Mesendoderm (in vitro differentiated cells): ENCODE measurements around the gene ERCC4. TPM values are rescaled to one million over a fixed set of nuclear protein-coding genes. Genes with fewer than 3 reads are reported as not detected.

ENCODE experiments used
- DNase-seq: peaks from one replicate; pipeline ENCODE4 v3.0.0; 2013
- H2AK5ac ChIP-seq: 2 replicates; pipeline ENCODE4 v1.6.1; 2013; ENCODE audit warnings: low read length, inconsistent platforms
- H2BK120ac ChIP-seq: 2 replicates; pipeline ENCODE4 v1.6.1; 2013; ENCODE audit warnings: low read depth, mild to moderate bottlenecking, low read length, moderate library complexity, mixed read lengths
- H2BK15ac ChIP-seq: replicated peaks from 2 replicates; pipeline ENCODE4 v1.6.1; 2013; ENCODE audit warnings: low read depth, mild to moderate bottlenecking, moderate library complexity
- H2BK5ac ChIP-seq: 2 replicates; pipeline ENCODE4 v1.6.1; 2013; ENCODE audit warnings: low read length, inconsistent platforms
- H3K18ac ChIP-seq: 2 replicates; pipeline ENCODE4 v1.6.1; 2013; ENCODE audit warnings: mild to moderate bottlenecking, low read length, mixed read lengths
- H3K23ac ChIP-seq: one replicate; pipeline ENCODE4 v1.6.1; 2013; ENCODE audit warnings: low read length
- H3K27ac ChIP-seq: 2 replicates; pipeline ENCODE4 v1.5.1; 2013; ENCODE audit warnings: low read depth, mild to moderate bottlenecking, inconsistent platforms, low read length, moderate library complexity
- H3K27me3 ChIP-seq: 2 replicates; pipeline ENCODE4 v1.6.1; 2013; ENCODE audit warnings: low read length, control low read depth, mild to moderate bottlenecking, inconsistent platforms; ENCODE audit not compliant: insufficient read depth, poor library complexity
- H3K36me3 ChIP-seq: 2 replicates; pipeline ENCODE4 v1.6.1; 2013; ENCODE audit warnings: low read length, inconsistent platforms; ENCODE audit not compliant: control insufficient read depth, insufficient read depth
- H3K4ac ChIP-seq: one replicate; pipeline ENCODE4 v1.6.1; 2013; ENCODE audit warnings: low read depth, mild to moderate bottlenecking, low read length, moderate library complexity
- H3K4me1 ChIP-seq: 2 replicates; pipeline ENCODE4 v1.6.1; 2013; ENCODE audit warnings: low read depth, low read length, inconsistent platforms; ENCODE audit not compliant: control insufficient read depth
- H3K4me2 ChIP-seq: 2 replicates; pipeline ENCODE4 v1.6.1; 2013; ENCODE audit warnings: low read length
- H3K4me3 ChIP-seq: 2 replicates; pipeline ENCODE4 v1.5.1; 2013; ENCODE audit warnings: mild to moderate bottlenecking, low read length
- H3K56ac ChIP-seq: one replicate; pipeline ENCODE4 v1.6.1; 2013; ENCODE audit warnings: low read length
- H3K79me1 ChIP-seq: 2 replicates; pipeline ENCODE4 v1.6.1; 2013; ENCODE audit warnings: low read length, inconsistent platforms
- H3K79me2 ChIP-seq: 2 replicates; pipeline ENCODE4 v1.6.1; 2013; ENCODE audit warnings: mild to moderate bottlenecking, low read length; ENCODE audit not compliant: control insufficient read depth, insufficient read depth
- H3K9ac ChIP-seq: 2 replicates; pipeline ENCODE4 v1.6.1; 2013; ENCODE audit warnings: low read length, inconsistent platforms
- H4K5ac ChIP-seq: one replicate; pipeline ENCODE4 v1.6.1; 2013; ENCODE audit warnings: low read length
- H4K8ac ChIP-seq: one replicate; pipeline ENCODE4 v1.6.1; 2013; ENCODE audit warnings: low read depth, mild to moderate bottlenecking, control low read depth, low read length, moderate library complexity
- WGBS: extraction: QIAGEN DNeasy Blood & Tissue Kit; methylation state at CpG from one replicate; pipeline ENCODE4 v1.1.7; 2013; ENCODE audit warnings: low lambda C conversion rate, missing lambda C conversion rate; ENCODE audit not compliant: insufficient coverage; ENCODE audit errors: extremely low coverage; 5-methylcytosine and 5-hydroxymethylcytosine counted together
- polyA plus RNA-seq, 2 experiments: library from polyadenylated mRNA; stranded (reverse); fragments of 200-250 nt; gene quantifications; one replicate each; pipeline ENCODE4 v1.2.3, GENCODE V29; 2013

The ERCC4 gene
- 2.6 TPM for polyA plus RNA-seq (2013, experiment 1 of 2)
- 2.5 TPM for polyA plus RNA-seq (2013, experiment 2 of 2)

GRCh38 chr16:13919683-13920509, at the start of gene ERCC4:
Gene ERCC4, plus strand, starts transcription at chr16:13920154. Its CDS starts 12 bp downstream, at chr16:13920166.
- H3K27me3 ChIP-seq, result no peaks in the 10 kb centered on the region
- no peak within 1 kb of the TSS for H3K18ac ChIP-seq
- peak within 1 kb of the TSS; percentile 95 for H3K9ac ChIP-seq
- peak within 1 kb of the TSS; percentile 83 for H3K4me2 ChIP-seq
- peaks cover 1% of the 10 kb centered on the region for H3K79me2 ChIP-seq
- WGBS, result no CpG with 5 or more reads among the region's 64 CpGs
- H2BK120ac ChIP-seq, result no peak within 1 kb of the TSS
- H3K36me3 ChIP-seq, result no peaks in the 10 kb centered on the region
- H3K27ac ChIP-seq, result peak within 1 kb of the TSS; percentile 2
- H2BK5ac ChIP-seq, result peak within 1 kb of the TSS; percentile 39
- no peak within 1 kb of the TSS for H3K23ac ChIP-seq
- H4K8ac ChIP-seq, result no peak within 1 kb of the TSS
- peak within 1 kb of the TSS; percentile 58 for H3K4ac ChIP-seq
- H3K4me3 ChIP-seq, result peak within 1 kb of the TSS; percentile 90
- H2AK5ac ChIP-seq, result no peak within 1 kb of the TSS
- no peaks in the 10 kb centered on the region for H3K4me1 ChIP-seq
- peaks cover 3% of the 10 kb centered on the region for H3K79me1 ChIP-seq
- peak; percentile 99 for DNase-seq
- no peak within 1 kb of the TSS for H2BK15ac ChIP-seq
- H3K56ac ChIP-seq, result peak within 1 kb of the TSS; percentile 100
- H4K5ac ChIP-seq, result no peak within 1 kb of the TSS

- Histone ChIP-seq H3K27me3 (peaks cover 1% of the 10 kb centered on the region), H3K23ac (no peak overlapping the region), H3K36me3 (no peaks in the 10 kb centered on the region), H3K9ac (no peak overlapping the region), H2AK5ac (no peak overlapping the region), H3K18ac (no peak overlapping the region), H3K79me1 (no peaks in the 10 kb centered on the region), H3K4ac (no peak overlapping the region), H4K8ac (no peak overlapping the region), H2BK120ac (no peak overlapping the region), H4K5ac (no peak overlapping the region), H3K79me2 (no peaks in the 10 kb centered on the region), H3K27ac (no peak overlapping the region), H2BK15ac (no peak overlapping the region), H2BK5ac (no peak overlapping the region), H3K4me1 (no peaks in the 10 kb centered on the region), H3K56ac (no peak overlapping the region), H3K4me2 (no peak overlapping the region), H3K4me3 (no peak overlapping the region)
- no CpG with 5 or more reads among the region's 5 CpGs for WGBS
- peak; percentile 67 for DNase-seq
Observed at GRCh38 chr16:13873835-13874438, 46.0 kb upstream of the ERCC4 start.

GRCh38 chr16:13875614-13876284, 44.2 kb upstream of the ERCC4 start:
- H4K8ac ChIP-seq, result no peak overlapping the region
- no peak overlapping the region for H3K56ac ChIP-seq
- no peaks in the 10 kb centered on the region for H3K79me2 ChIP-seq
- no peaks in the 10 kb centered on the region for H3K36me3 ChIP-seq
- H4K5ac ChIP-seq, result no peak overlapping the region
- peaks cover 1% of the 10 kb centered on the region for H3K27me3 ChIP-seq
- H3K9ac ChIP-seq, result no peak overlapping the region
- no peak overlapping the region for H2BK15ac ChIP-seq
- no peaks in the 10 kb centered on the region for H3K4me1 ChIP-seq
- no peak overlapping the region for H3K18ac ChIP-seq
- no peak overlapping the region for H3K4me2 ChIP-seq
- H3K79me1 ChIP-seq, result no peaks in the 10 kb centered on the region
- no peak overlapping the region for H2BK5ac ChIP-seq
- DNase-seq, result no peak
- H3K4ac ChIP-seq, result no peak overlapping the region
- H3K4me3 ChIP-seq, result no peak overlapping the region
- no CpG with 5 or more reads among the region's 5 CpGs for WGBS
- no peak overlapping the region for H2AK5ac ChIP-seq
- no peak overlapping the region for H3K23ac ChIP-seq
- H2BK120ac ChIP-seq, result no peak overlapping the region
- no peak overlapping the region for H3K27ac ChIP-seq

GRCh38 chr16:13883276-13883675, 36.7 kb upstream of the ERCC4 start:
- no peak overlapping the region for H4K8ac ChIP-seq
- no CpG with 5 or more reads among the region's 11 CpGs for WGBS
- no peak overlapping the region for H3K4me2 ChIP-seq
- H2BK5ac ChIP-seq, result no peak overlapping the region
- no peaks in the 10 kb centered on the region for H3K79me1 ChIP-seq
- no peak overlapping the region for H2BK15ac ChIP-seq
- H2BK120ac ChIP-seq, result no peak overlapping the region
- no peak overlapping the region for H3K4me3 ChIP-seq
- no peak overlapping the region for H3K18ac ChIP-seq
- H3K23ac ChIP-seq, result no peak overlapping the region
- H3K9ac ChIP-seq, result no peak overlapping the region
- no peak for DNase-seq
- H4K5ac ChIP-seq, result no peak overlapping the region
- H3K36me3 ChIP-seq, result no peaks in the 10 kb centered on the region
- no peaks in the 10 kb centered on the region for H3K79me2 ChIP-seq
- H2AK5ac ChIP-seq, result no peak overlapping the region
- no peak overlapping the region for H3K56ac ChIP-seq
- no peak overlapping the region for H3K4ac ChIP-seq
- no peaks in the 10 kb centered on the region for H3K4me1 ChIP-seq
- no peak overlapping the region for H3K27ac ChIP-seq
- H3K27me3 ChIP-seq, result no peaks in the 10 kb centered on the region

- no peak overlapping the region for H3K23ac ChIP-seq
- no peak overlapping the region for H3K4ac ChIP-seq
- H3K4me2 ChIP-seq, result no peak overlapping the region
- 100% methylated on average over 1 of the region's 3 CpGs for WGBS
- no peak overlapping the region for H3K4me3 ChIP-seq
- H3K9ac ChIP-seq, result no peak overlapping the region
- DNase-seq, result no peak
- no peaks in the 10 kb centered on the region for H3K36me3 ChIP-seq
- no peak overlapping the region for H3K27ac ChIP-seq
- H2AK5ac ChIP-seq, result no peak overlapping the region
- no peaks in the 10 kb centered on the region for H3K4me1 ChIP-seq
- H4K8ac ChIP-seq, result no peak overlapping the region
- H3K56ac ChIP-seq, result no peak overlapping the region
- H3K18ac ChIP-seq, result no peak overlapping the region
- H3K79me2 ChIP-seq, result no peaks in the 10 kb centered on the region
- H3K27me3 ChIP-seq, result no peaks in the 10 kb centered on the region
- H2BK5ac ChIP-seq, result no peak overlapping the region
- H3K79me1 ChIP-seq, result no peaks in the 10 kb centered on the region
- no peak overlapping the region for H4K5ac ChIP-seq
- no peak overlapping the region for H2BK120ac ChIP-seq
- H2BK15ac ChIP-seq, result no peak overlapping the region
Observed at GRCh38 chr16:13883881-13884280, 36.1 kb upstream of the ERCC4 start.
